Fibroblast of lung (primary cell): ENCODE data around the gene SV2A.

ENCODE experiments used
- EZH2 ChIP-seq: IDR thresholded peaks from 2 replicates; pipeline ENCODE4 v1.5.1; 2012; ENCODE audit warnings: low read length, control low read depth, mild to moderate bottlenecking; ENCODE audit errors: missing control alignments
- TF ChIP-seq, protein P1 (sequence below), 2 donors: IDR thresholded peaks in 1 of 2; conservative IDR thresholded peaks in 1 of 2; 1 replicate in 1 of 2; 2 replicates in 1 of 2; pipeline ENCODE4 v1.5.1; 2011 to 2012; ENCODE audit warnings: low read length in 2 of 2, control low read depth in 1 of 2, inconsistent platforms in 1 of 2, low read depth in 1 of 2, mild to moderate bottlenecking in 1 of 2

DNA sequence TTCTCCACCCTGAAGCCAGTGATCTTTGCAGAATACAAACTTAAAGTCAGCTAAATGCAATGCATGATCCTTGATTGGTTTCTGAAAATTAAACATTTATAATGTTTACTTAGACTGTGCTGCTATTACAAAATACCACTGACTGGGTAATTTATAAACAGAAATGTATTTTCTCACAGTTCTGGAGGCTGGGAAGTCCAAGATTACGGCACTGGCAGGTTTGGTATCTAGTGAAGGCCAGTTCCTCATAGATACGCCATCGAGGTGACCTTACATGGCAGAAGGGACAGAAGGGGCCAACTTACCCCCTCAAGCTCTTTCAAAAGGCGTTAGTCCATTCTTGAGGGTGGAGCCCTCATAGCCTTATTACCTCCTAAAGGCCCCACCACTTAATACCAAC is 21.1 kb downstream of the SV2A start:
- TF ChIP-seq, protein P1, sequence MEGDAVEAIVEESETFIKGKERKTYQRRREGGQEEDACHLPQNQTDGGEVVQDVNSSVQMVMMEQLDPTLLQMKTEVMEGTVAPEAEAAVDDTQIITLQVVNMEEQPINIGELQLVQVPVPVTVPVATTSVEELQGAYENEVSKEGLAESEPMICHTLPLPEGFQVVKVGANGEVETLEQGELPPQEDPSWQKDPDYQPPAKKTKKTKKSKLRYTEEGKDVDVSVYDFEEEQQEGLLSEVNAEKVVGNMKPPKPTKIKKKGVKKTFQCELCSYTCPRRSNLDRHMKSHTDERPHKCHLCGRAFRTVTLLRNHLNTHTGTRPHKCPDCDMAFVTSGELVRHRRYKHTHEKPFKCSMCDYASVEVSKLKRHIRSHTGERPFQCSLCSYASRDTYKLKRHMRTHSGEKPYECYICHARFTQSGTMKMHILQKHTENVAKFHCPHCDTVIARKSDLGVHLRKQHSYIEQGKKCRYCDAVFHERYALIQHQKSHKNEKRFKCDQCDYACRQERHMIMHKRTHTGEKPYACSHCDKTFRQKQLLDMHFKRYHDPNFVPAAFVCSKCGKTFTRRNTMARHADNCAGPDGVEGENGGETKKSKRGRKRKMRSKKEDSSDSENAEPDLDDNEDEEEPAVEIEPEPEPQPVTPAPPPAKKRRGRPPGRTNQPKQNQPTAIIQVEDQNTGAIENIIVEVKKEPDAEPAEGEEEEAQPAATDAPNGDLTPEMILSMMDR (conservative IDR thresholded peaks at IDR 0.05 in 1 of 2, IDR thresholded peaks at IDR 0.05 in 1 of 2; ENCODE audit: low read depth in 1 of 2, low read length in 2 of 2), result no peak
- TF ChIP-seq EZH2, result no peak
